ENCODE measurements around the gene XK. TPM values are rescaled to one million over a fixed set of nuclear protein-coding genes. Genes with fewer than 3 reads are reported as not detected.

XK gene
- total RNA-seq, 1 experiment from 2014 or later: 0.30 TPM

- ChIA-PET CTCF (no interaction called here), POLR2A (ENCODE audit: low non-redundant PET) (no interaction called here)
- no peaks in the 10 kb centered on the region for H3K36me3 ChIP-seq (ENCODE audit: insufficient read depth, low read length, poor library complexity, severe bottlenecking)
- no peak for TF ChIP-seq CTCF (conservative IDR thresholded peaks at IDR 0.05; ENCODE audit: low read depth, low read length)
- no peak for TF ChIP-seq EZH2 (IDR thresholded peaks at IDR 0.05; ENCODE audit: borderline replicate concordance, low read depth, low read length, poor library complexity, severe bottlenecking)
- DNase-seq (ENCODE audit: low spot score): no peak
- BruUV-seq (replicated peaks): no TSS peak
- no peaks in the 10 kb centered on the region for H3K9me3 ChIP-seq (ENCODE audit: low read depth, low read length, poor library complexity, severe bottlenecking)
- no peak overlapping the region for H3K4me3 ChIP-seq (ENCODE audit: low read depth, low read length, poor library complexity, severe bottlenecking)
- intact Hi-C loops (cut with micrococcal nuclease; ENCODE audit: unreplicated experiment): no loop called here
- no peaks in the 10 kb centered on the region for H3K4me1 ChIP-seq (ENCODE audit: insufficient read depth, low read length, poor library complexity, severe bottlenecking)
- no peaks in the 10 kb centered on the region for H3K27me3 ChIP-seq (replicated peaks; ENCODE audit: insufficient read depth, low read depth, low read length, poor library complexity)
- no peak overlapping the region for H3K27ac ChIP-seq (ENCODE audit: low read depth, low read length, poor library complexity, severe bottlenecking)
Measured at GRCh38 chrX:37651921-37652452, 33.6 kb upstream of the XK start.

- Histone ChIP-seq H3K4me1 (ENCODE audit: insufficient read depth, low read length, poor library complexity, severe bottlenecking) (no peaks in the 10 kb centered on the region), H3K27me3 (replicated peaks; ENCODE audit: insufficient read depth, low read depth, low read length, poor library complexity) (no peaks in the 10 kb centered on the region), H3K36me3 (ENCODE audit: insufficient read depth, low read length, poor library complexity, severe bottlenecking) (no peaks in the 10 kb centered on the region), H3K27ac (ENCODE audit: low read depth, low read length, poor library complexity, severe bottlenecking) (no peak overlapping the region), H3K9me3 (ENCODE audit: low read depth, low read length, poor library complexity, severe bottlenecking) (no peaks in the 10 kb centered on the region), H3K4me3 (ENCODE audit: low read depth, low read length, poor library complexity, severe bottlenecking) (no peak overlapping the region)
- POLR2A ChIA-PET (ENCODE audit: low non-redundant PET): no interaction called here
- no TSS peak for BruUV-seq (replicated peaks)
- TF ChIP-seq CTCF (conservative IDR thresholded peaks at IDR 0.05; ENCODE audit: low read depth, low read length) (no peak), EZH2 (IDR thresholded peaks at IDR 0.05; ENCODE audit: borderline replicate concordance, low read depth, low read length, poor library complexity, severe bottlenecking) (no peak)
- CTCF ChIA-PET: no interaction called here
- intact Hi-C loops (cut with micrococcal nuclease; ENCODE audit: unreplicated experiment): no loop called here
- DNase-seq (ENCODE audit: low spot score): no peak
Measured at GRCh38 chrX:37652589-37653231, 32.9 kb upstream of the XK start.

- Histone ChIP-seq H3K9me3 (ENCODE audit: low read depth, low read length, poor library complexity, severe bottlenecking) (no peaks in the 10 kb centered on the region), H3K27me3 (replicated peaks; ENCODE audit: insufficient read depth, low read depth, low read length, poor library complexity) (no peaks in the 10 kb centered on the region), H3K36me3 (ENCODE audit: insufficient read depth, low read length, poor library complexity, severe bottlenecking) (no peaks in the 10 kb centered on the region), H3K4me1 (ENCODE audit: insufficient read depth, low read length, poor library complexity, severe bottlenecking) (no peaks in the 10 kb centered on the region), H3K27ac (ENCODE audit: low read depth, low read length, poor library complexity, severe bottlenecking) (no peak overlapping the region), H3K4me3 (ENCODE audit: low read depth, low read length, poor library complexity, severe bottlenecking) (no peak overlapping the region)
- TF ChIP-seq EZH2 (IDR thresholded peaks at IDR 0.05; ENCODE audit: borderline replicate concordance, low read depth, low read length, poor library complexity, severe bottlenecking): no peak
- no peak for TF ChIP-seq CTCF (conservative IDR thresholded peaks at IDR 0.05; ENCODE audit: low read depth, low read length)
- ChIA-PET CTCF (no interaction called here), POLR2A (ENCODE audit: low non-redundant PET) (no interaction called here)
- BruUV-seq (replicated peaks): no TSS peak
- no peak for DNase-seq (ENCODE audit: low spot score)
- intact Hi-C loops (cut with micrococcal nuclease; ENCODE audit: unreplicated experiment): no loop called here
Measured at GRCh38 chrX:37653397-37654085, 32.0 kb upstream of the XK start.
